ENCODE results near the gene SLC35D2.

Gene SLC35D2

GRCh38 chr9:96420468-96421219, 37.1 kb upstream of the SLC35D2 start:
- peaks cover 16% of the 10 kb centered on the region for H4K20me1 ChIP-seq (ENCODE audit: insufficient read depth, low read length, poor library complexity, severe bottlenecking)
- H3K9me2 ChIP-seq (replicated peaks; ENCODE audit: low read depth, low read length), result no peaks in the 10 kb centered on the region
- peak overlapping the region; percentile 79 for H2AFZ ChIP-seq (ENCODE audit: low read length)
- TF ChIP-seq EZH2phosphoT487 (IDR thresholded peaks at IDR 0.05; ENCODE audit: borderline replicate concordance), result no peak
- no peak for TF ChIP-seq CTCF (conservative IDR thresholded peaks at IDR 0.05; ENCODE audit: low read length)
- H3K4me2 ChIP-seq (ENCODE audit: low read depth, low read length, poor library complexity, severe bottlenecking), result peak overlapping the region; percentile 92
- peak overlapping the region; percentile 87 for H3K4me3 ChIP-seq (ENCODE audit: low read length, poor library complexity, severe bottlenecking)
- peaks cover 4% of the 10 kb centered on the region for H3K27me3 ChIP-seq (ENCODE audit: insufficient read depth, low read length, poor library complexity, severe bottlenecking)
- peaks cover 16% of the 10 kb centered on the region for H3F3A ChIP-seq (ENCODE audit: low read depth)
- peaks cover 35% of the 10 kb centered on the region for H3K4me1 ChIP-seq (ENCODE audit: insufficient read depth, low read length, poor library complexity, severe bottlenecking)
- H3K9ac ChIP-seq (ENCODE audit: low read depth, low read length, poor library complexity, severe bottlenecking), result peak overlapping the region; percentile 87
- H3K9me3 ChIP-seq (ENCODE audit: insufficient read depth, low read depth, low read length), result no peaks in the 10 kb centered on the region
- peaks cover 16% of the 10 kb centered on the region for H3K79me2 ChIP-seq (ENCODE audit: insufficient read depth, low read length)
- no peaks in the 10 kb centered on the region for H3K36me3 ChIP-seq (ENCODE audit: insufficient read depth, low read length)

GRCh38 chr9:96419691-96419969, 36.1 kb upstream of the SLC35D2 start:
- Histone ChIP-seq H2AFZ (ENCODE audit: low read length) (peak overlapping the region; percentile 96), H3K36me3 (ENCODE audit: insufficient read depth, low read length) (no peaks in the 10 kb centered on the region), H3F3A (ENCODE audit: low read depth) (peaks cover 16% of the 10 kb centered on the region), H3K9ac (ENCODE audit: low read depth, low read length, poor library complexity, severe bottlenecking) (peak overlapping the region; percentile 87), H3K27me3 (ENCODE audit: insufficient read depth, low read length, poor library complexity, severe bottlenecking) (peaks cover 4% of the 10 kb centered on the region), H3K9me3 (ENCODE audit: insufficient read depth, low read depth, low read length) (no peaks in the 10 kb centered on the region), H3K9me2 (replicated peaks; ENCODE audit: low read depth, low read length) (no peaks in the 10 kb centered on the region), H3K4me3 (ENCODE audit: low read length, poor library complexity, severe bottlenecking) (peak overlapping the region; percentile 87), H3K4me2 (ENCODE audit: low read depth, low read length, poor library complexity, severe bottlenecking) (peak overlapping the region; percentile 92), H4K20me1 (ENCODE audit: insufficient read depth, low read length, poor library complexity, severe bottlenecking) (peaks cover 23% of the 10 kb centered on the region), H3K79me2 (ENCODE audit: insufficient read depth, low read length) (peaks cover 26% of the 10 kb centered on the region), H3K4me1 (ENCODE audit: insufficient read depth, low read length, poor library complexity, severe bottlenecking) (peaks cover 36% of the 10 kb centered on the region)
- no peak for TF ChIP-seq CTCF (conservative IDR thresholded peaks at IDR 0.05; ENCODE audit: low read length)
- no peak for TF ChIP-seq EZH2phosphoT487 (IDR thresholded peaks at IDR 0.05; ENCODE audit: borderline replicate concordance)

- Histone ChIP-seq H3K4me1 (ENCODE audit: insufficient read depth, low read length, poor library complexity, severe bottlenecking) (peaks cover 42% of the 10 kb centered on the region), H3K36me3 (ENCODE audit: insufficient read depth, low read length) (no peaks in the 10 kb centered on the region), H3K4me3 (ENCODE audit: low read length, poor library complexity, severe bottlenecking) (peak overlapping the region; percentile 87), H3K9ac (ENCODE audit: low read depth, low read length, poor library complexity, severe bottlenecking) (peak overlapping the region; percentile 87), H2AFZ (ENCODE audit: low read length) (peak overlapping the region; percentile 96), H3K27me3 (ENCODE audit: insufficient read depth, low read length, poor library complexity, severe bottlenecking) (peaks cover 4% of the 10 kb centered on the region), H3F3A (ENCODE audit: low read depth) (peaks cover 17% of the 10 kb centered on the region), H3K4me2 (ENCODE audit: low read depth, low read length, poor library complexity, severe bottlenecking) (peak overlapping the region; percentile 92), H3K9me3 (ENCODE audit: insufficient read depth, low read depth, low read length) (no peaks in the 10 kb centered on the region), H4K20me1 (ENCODE audit: insufficient read depth, low read length, poor library complexity, severe bottlenecking) (peaks cover 29% of the 10 kb centered on the region), H3K9me2 (replicated peaks; ENCODE audit: low read depth, low read length) (no peaks in the 10 kb centered on the region), H3K79me2 (ENCODE audit: insufficient read depth, low read length) (peaks cover 32% of the 10 kb centered on the region)
- TF ChIP-seq CTCF (conservative IDR thresholded peaks at IDR 0.05; ENCODE audit: low read length) (no peak), EZH2phosphoT487 (IDR thresholded peaks at IDR 0.05; ENCODE audit: borderline replicate concordance) (no peak)
These were observed 35.6 kb upstream of the SLC35D2 start for GRCh38 chr9:96418920-96419690.
